ENCODE measurements around the gene NEK6.

The NEK6 gene

DNA sequence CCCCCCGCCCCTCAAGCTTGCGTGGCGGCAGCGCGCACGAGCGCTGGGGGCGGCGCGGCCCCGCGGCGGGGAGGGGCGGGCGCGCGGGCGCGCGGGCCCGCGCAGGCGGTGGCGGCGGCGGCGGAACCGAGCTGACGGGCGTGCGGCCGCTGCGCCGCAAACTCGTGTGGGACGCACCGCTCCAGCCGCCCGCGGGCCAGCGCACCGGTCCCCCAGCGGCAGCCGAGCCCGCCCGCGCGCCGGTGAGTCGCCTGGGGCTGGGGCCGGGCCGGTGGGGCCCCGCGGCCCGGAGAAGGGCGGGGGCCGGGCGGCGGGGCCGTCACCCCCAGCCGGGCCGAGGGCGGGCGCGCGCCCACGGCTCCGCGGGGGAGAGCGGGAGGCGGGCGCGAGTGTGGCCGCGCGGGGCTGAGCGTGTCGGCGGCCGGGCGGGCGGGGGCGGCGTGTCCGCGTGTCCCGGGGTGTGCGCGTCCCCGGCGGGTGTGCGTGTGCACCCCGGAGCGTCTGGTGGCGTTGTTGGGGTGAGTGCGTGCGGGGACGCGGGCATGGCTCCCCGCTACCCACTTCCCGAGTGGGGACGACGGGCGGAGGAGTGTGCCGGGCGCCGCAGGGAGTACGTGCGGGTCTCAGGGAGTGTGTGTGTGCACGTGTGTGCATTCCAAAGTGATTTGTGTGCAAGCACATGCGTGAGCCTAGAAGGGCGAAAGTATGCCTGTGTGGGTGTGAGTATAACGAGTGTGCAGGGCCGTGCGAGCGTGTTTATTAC is at the start of gene NEK6:
Gene NEK6, plus strand, starts transcription at position 106 of the 763 bp plus-strand sequence. CDS start 44,016 bp downstream, outside the sequence.
- DNase-seq (ENCODE audit: low read depth), result no peak
- peak within 1 kb of the TSS; percentile 91 for H3K4me3 ChIP-seq (replicated peaks; ENCODE audit: low read depth, low read length)
- TF ChIP-seq, protein P1, sequence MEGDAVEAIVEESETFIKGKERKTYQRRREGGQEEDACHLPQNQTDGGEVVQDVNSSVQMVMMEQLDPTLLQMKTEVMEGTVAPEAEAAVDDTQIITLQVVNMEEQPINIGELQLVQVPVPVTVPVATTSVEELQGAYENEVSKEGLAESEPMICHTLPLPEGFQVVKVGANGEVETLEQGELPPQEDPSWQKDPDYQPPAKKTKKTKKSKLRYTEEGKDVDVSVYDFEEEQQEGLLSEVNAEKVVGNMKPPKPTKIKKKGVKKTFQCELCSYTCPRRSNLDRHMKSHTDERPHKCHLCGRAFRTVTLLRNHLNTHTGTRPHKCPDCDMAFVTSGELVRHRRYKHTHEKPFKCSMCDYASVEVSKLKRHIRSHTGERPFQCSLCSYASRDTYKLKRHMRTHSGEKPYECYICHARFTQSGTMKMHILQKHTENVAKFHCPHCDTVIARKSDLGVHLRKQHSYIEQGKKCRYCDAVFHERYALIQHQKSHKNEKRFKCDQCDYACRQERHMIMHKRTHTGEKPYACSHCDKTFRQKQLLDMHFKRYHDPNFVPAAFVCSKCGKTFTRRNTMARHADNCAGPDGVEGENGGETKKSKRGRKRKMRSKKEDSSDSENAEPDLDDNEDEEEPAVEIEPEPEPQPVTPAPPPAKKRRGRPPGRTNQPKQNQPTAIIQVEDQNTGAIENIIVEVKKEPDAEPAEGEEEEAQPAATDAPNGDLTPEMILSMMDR (IDR thresholded peaks at IDR 0.05; ENCODE audit: low read length, missing control alignments), result no peak

- H3K4me3 ChIP-seq (replicated peaks; ENCODE audit: low read depth, low read length), result no peak overlapping the region
- TF ChIP-seq, protein P1 (IDR thresholded peaks at IDR 0.05; ENCODE audit: low read length, missing control alignments), result no peak
- no peak for DNase-seq (ENCODE audit: low read depth)
Measured at GRCh38 chr9:124208571-124208970, 49.2 kb upstream of the NEK6 start.

DNA sequence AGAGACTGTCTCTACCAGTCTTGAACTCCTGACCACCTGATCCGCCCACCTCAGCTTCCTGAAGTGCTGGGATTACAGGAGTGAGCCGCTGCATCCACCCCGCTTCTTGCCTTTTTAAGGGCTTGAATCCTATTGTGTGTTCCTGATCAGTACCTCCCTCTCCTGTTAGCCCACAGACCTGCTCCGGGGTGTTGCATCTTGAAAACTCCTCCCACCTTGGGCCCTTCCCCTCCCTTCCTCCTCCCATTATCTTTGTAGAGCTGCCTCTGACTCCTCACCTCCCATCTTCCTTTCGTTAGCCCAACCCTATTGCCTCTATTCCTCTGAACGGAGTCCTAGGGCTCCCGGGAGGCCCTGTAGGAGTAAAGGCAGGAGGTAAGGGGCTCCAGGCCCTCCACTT is 48.5 kb upstream of the NEK6 start:
- H3K4me3 ChIP-seq (replicated peaks; ENCODE audit: low read depth, low read length), result no peak overlapping the region
- no peak for DNase-seq (ENCODE audit: low read depth)
- TF ChIP-seq, protein P1 (IDR thresholded peaks at IDR 0.05; ENCODE audit: low read length, missing control alignments), result no peak

DNA sequence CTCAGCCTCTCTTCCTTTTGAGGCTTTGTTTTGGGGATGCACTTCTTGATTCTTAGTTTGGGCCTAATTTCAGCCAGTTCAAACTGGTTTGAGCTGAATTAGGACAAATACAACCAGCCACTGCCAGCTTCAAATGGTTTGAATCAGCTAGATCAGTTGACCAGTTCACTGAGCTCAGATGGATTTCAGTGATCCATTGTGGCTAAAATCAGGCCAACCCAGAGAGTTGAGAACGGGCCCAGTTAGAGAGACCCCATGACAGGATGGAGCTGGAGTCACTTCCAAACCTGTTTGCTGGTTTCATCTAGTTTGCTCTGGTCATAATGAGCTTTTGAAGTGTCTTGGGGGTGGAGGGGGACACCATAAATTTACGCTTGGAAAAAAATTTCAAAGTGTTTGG is 48.0 kb upstream of the NEK6 start:
- DNase-seq (ENCODE audit: low read depth), result no peak
- TF ChIP-seq, protein P1 (IDR thresholded peaks at IDR 0.05; ENCODE audit: low read length, missing control alignments), result no peak
- H3K4me3 ChIP-seq (replicated peaks; ENCODE audit: low read depth, low read length), result no peak overlapping the region

- H3K4me3 ChIP-seq (replicated peaks; ENCODE audit: low read depth, low read length), result no peak overlapping the region
- TF ChIP-seq, protein P1 (IDR thresholded peaks at IDR 0.05; ENCODE audit: low read length, missing control alignments), result no peak
- DNase-seq (ENCODE audit: low read depth), result no peak
Measured at GRCh38 chr9:124210697-124211096, 47.1 kb upstream of the NEK6 start.

DNA sequence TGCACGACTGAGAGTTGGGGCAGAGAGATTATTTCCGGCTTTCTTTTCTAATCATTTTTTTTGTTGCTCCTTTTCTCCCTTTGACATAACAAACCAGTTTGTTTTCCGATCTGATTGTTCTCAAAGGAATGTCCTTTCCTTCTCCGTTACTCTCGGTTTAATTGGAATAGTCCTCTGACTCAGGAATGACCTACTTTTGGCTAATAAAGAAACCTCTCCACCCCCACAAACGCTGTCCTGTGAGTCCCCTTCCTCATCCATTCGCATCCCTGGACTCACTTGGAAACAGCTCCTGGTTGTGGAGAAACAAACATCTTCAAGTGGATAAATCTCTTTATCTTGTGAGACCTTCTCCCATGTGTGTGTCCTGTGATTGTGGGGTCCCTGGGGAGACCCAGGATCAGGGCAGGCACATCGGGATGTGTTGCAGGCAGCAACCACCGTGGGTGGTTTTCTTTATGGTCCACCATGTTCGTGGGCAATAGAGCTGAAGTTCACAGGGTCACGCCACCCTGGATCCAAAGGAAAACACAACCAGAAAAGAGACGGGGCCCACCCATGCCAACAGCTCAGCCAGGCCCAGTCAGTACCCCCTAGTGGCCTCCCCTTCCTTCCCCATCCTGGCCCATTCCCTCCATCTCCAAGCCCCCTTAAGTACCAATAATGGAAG is 45.2 kb upstream of the NEK6 start:
- TF ChIP-seq, protein P1 (IDR thresholded peaks at IDR 0.05; ENCODE audit: low read length, missing control alignments), result no peak
- DNase-seq (ENCODE audit: low read depth), result peak; percentile 53
- H3K4me3 ChIP-seq (replicated peaks; ENCODE audit: low read depth, low read length), result no peak overlapping the region
